ENCODE data around the gene SST. TPM values are rescaled to one million over a fixed set of nuclear protein-coding genes. Genes with fewer than 3 reads are reported as not detected.

SST gene
- total and polyA plus RNA-seq, 2 of the 4 experiments (the other 2 are of a cell fraction) = not detected

DNA sequence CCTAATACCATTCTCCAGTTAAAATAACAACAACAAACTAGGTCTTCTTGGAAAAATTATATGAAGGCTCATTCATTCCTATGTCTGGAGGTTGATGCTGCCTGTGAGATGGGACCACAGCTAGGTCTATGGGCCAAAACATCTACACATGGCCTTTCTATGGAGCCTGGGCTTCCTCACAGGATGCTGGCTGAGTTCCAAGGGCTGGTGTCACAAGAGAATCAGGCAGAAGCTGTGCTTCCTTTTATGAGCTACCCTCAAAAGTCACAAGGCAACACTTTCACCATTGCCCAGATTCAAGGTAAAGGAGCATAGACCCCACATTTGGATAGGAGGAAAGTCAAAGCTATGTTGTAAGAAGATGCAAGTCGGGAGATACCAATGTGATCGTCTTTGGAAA, 36.8 kb upstream of the SST start:
- H3K27me3 ChIP-seq (ENCODE audit: control insufficient read depth, insufficient read depth, low read length) = peaks cover 12% of the 10 kb centered on the region
- H3K9ac ChIP-seq (ENCODE audit: low read depth, low read length) = no peak overlapping the region
- no peaks in the 10 kb centered on the region for H3K9me3 ChIP-seq (ENCODE audit: control insufficient read depth, insufficient read depth, low read length)
- POLR2A ChIA-PET (ENCODE audit: unreplicated experiment) = no interaction called here
- peaks cover 3% of the 10 kb centered on the region; the same call in 1 of the 2 replicates for H3K4me1 ChIP-seq (ENCODE audit: control insufficient read depth, insufficient read depth, low read length)
- dilution Hi-C loops (cut with HindIII; ENCODE audit: low sequenced_read_pairs, unreplicated experiment) = no loop called here
- H2AFZ ChIP-seq (replicated peaks; ENCODE audit: low read length, poor library complexity) = no peak overlapping the region
- intact Hi-C loops (cut with micrococcal nuclease) = loop anchor here (10.0 kb wide), 1 partner anchor 862 kb away; the partner anchor contains the start of gene ADIPOQ
- no peak overlapping the region for H2BK120ac ChIP-seq (ENCODE audit: low read depth, low read length)
- no peak overlapping the region for H2AK5ac ChIP-seq (ENCODE audit: low read depth, low read length)
- no peak overlapping the region for H3K23ac ChIP-seq (ENCODE audit: low read depth, low read length)
- no peak overlapping the region for H2BK5ac ChIP-seq (ENCODE audit: low read depth, low read length, poor library complexity, severe bottlenecking)
- no peak overlapping the region for H3K56ac ChIP-seq (ENCODE audit: extremely low read depth, insufficient read depth, low read length)
- no peak overlapping the region for H3K4ac ChIP-seq (ENCODE audit: low read depth, low read length)
- H3K18ac ChIP-seq (ENCODE audit: low read depth, low read length) = no peak overlapping the region
- no peak overlapping the region for H2BK15ac ChIP-seq (ENCODE audit: low read depth, low read length)
- no peak overlapping the region for H4K91ac ChIP-seq (ENCODE audit: insufficient read depth, low read depth, low read length)
- H2BK20ac ChIP-seq (ENCODE audit: low read depth, low read length) = no peak overlapping the region
- no peak overlapping the region for H3K14ac ChIP-seq (replicated peaks; ENCODE audit: low read depth, low read length)
- no peak overlapping the region for H3K27ac ChIP-seq (ENCODE audit: insufficient read depth, low read length)
- BruUV-seq (replicated peaks) = no TSS peak
- H3K9me1 ChIP-seq (ENCODE audit: insufficient read depth, low read length) = no peaks in the 10 kb centered on the region
- TF ChIP-seq CEBPB (IDR thresholded peaks at IDR 0.05; ENCODE audit: low read depth, low read length) = no peak
- no peak for TF ChIP-seq CHD1 (IDR thresholded peaks at IDR 0.05; ENCODE audit: low read depth, low read length)
- TF ChIP-seq, protein P1, sequence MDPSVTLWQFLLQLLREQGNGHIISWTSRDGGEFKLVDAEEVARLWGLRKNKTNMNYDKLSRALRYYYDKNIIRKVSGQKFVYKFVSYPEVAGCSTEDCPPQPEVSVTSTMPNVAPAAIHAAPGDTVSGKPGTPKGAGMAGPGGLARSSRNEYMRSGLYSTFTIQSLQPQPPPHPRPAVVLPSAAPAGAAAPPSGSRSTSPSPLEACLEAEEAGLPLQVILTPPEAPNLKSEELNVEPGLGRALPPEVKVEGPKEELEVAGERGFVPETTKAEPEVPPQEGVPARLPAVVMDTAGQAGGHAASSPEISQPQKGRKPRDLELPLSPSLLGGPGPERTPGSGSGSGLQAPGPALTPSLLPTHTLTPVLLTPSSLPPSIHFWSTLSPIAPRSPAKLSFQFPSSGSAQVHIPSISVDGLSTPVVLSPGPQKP (IDR thresholded peaks at IDR 0.05; ENCODE audit: borderline replicate concordance, low read depth, low read length) = no peak
- no peak for TF ChIP-seq POLR2A (IDR thresholded peaks at IDR 0.05; ENCODE audit: low read depth, low read length)
- TF ChIP-seq, protein P2, sequence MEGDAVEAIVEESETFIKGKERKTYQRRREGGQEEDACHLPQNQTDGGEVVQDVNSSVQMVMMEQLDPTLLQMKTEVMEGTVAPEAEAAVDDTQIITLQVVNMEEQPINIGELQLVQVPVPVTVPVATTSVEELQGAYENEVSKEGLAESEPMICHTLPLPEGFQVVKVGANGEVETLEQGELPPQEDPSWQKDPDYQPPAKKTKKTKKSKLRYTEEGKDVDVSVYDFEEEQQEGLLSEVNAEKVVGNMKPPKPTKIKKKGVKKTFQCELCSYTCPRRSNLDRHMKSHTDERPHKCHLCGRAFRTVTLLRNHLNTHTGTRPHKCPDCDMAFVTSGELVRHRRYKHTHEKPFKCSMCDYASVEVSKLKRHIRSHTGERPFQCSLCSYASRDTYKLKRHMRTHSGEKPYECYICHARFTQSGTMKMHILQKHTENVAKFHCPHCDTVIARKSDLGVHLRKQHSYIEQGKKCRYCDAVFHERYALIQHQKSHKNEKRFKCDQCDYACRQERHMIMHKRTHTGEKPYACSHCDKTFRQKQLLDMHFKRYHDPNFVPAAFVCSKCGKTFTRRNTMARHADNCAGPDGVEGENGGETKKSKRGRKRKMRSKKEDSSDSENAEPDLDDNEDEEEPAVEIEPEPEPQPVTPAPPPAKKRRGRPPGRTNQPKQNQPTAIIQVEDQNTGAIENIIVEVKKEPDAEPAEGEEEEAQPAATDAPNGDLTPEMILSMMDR (conservative IDR thresholded peaks at IDR 0.05; ENCODE audit: low read depth, low read length) = no peak
- TF ChIP-seq RAD21 (IDR thresholded peaks at IDR 0.05; ENCODE audit: low read length) = no peak
- TF ChIP-seq SMC3 (IDR thresholded peaks at IDR 0.05; ENCODE audit: low read depth, low read length) = no peak
- TF ChIP-seq, protein P3, sequence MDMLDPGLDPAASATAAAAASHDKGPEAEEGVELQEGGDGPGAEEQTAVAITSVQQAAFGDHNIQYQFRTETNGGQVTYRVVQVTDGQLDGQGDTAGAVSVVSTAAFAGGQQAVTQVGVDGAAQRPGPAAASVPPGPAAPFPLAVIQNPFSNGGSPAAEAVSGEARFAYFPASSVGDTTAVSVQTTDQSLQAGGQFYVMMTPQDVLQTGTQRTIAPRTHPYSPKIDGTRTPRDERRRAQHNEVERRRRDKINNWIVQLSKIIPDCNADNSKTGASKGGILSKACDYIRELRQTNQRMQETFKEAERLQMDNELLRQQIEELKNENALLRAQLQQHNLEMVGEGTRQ (IDR thresholded peaks at IDR 0.05; ENCODE audit: low read depth, low read length) = no peak
- TF ChIP-seq MAZ (IDR thresholded peaks at IDR 0.05; ENCODE audit: borderline replicate concordance, low read depth, low read length) = no peak
- no peak for TF ChIP-seq NFE2L2 (IDR thresholded peaks at IDR 0.05; ENCODE audit: low read depth, low read length)
- TF ChIP-seq MAFK (IDR thresholded peaks at IDR 0.05; ENCODE audit: low read depth, low read length) = no peak
- DNase-seq = no peak
- no peaks in the 10 kb centered on the region for H4K20me1 ChIP-seq (ENCODE audit: insufficient read depth, low read length)
- no peaks in the 10 kb centered on the region for H3K36me3 ChIP-seq (ENCODE audit: control insufficient read depth, insufficient read depth, low read length)
- H4K8ac ChIP-seq (ENCODE audit: low read depth in 2 of 2, low read length in 2 of 2) = no peak overlapping the region
- no peak overlapping the region for H3K4me2 ChIP-seq (ENCODE audit: low read depth, low read length)
- in situ Hi-C loops (cut with MboI; ENCODE audit: low sequenced_read_pairs) = loop anchor here (25.0 kb wide), 1 partner anchor 1530 kb away; no protein-coding TSS in a partner anchor
- H4K5ac ChIP-seq (ENCODE audit: low read depth, low read length) = no peak overlapping the region
- WGBS, 2 experiments (ENCODE audit: extremely low coverage in 2 of 2, insufficient read length in 1 of 2) = 88% methylated on average over 2 of the region's 2 CpGs; no CpG with 5 or more reads in 1 of the 2 experiments
- H3K79me1 ChIP-seq (ENCODE audit: low read depth in 1 of 2, low read length in 2 of 2) = no peaks in the 10 kb centered on the region
- no peak overlapping the region for H2AK9ac ChIP-seq (replicated peaks; ENCODE audit: low read depth, low read length, poor library complexity)
- CTCF ChIA-PET = interaction anchor here (1.7 kb wide), 1 partner anchor 388 kb away, joined by 4 read pairs; no protein-coding TSS in a partner anchor
- H3K4me3 ChIP-seq (ENCODE audit: insufficient read depth, low read depth, low read length) = no peak overlapping the region
- ATAC-seq (ENCODE audit: low read depth) = no peak

Measured in IMR-90 (cell line).